H1 (cell line): ENCODE data around the gene COL12A1. TPM values are rescaled to one million over a fixed set of nuclear protein-coding genes. Genes with fewer than 3 reads are reported as not detected.

Experiments
- ASH2L ChIP-seq: fragments of 200-600, 300-600 bp; sonication (generic); IDR thresholded peaks from one replicate; pipeline ENCODE4 v1.7.1; 2017; ENCODE audit warnings: low read length
- BACH1 ChIP-seq: IDR thresholded peaks from 2 replicates; pipeline ENCODE4 v1.6.1; 2012; ENCODE audit warnings: low read length, improper control_type of control experiment
- BCL11A ChIP-seq, 2 experiments: IDR thresholded peaks; one replicate each; pipeline ENCODE4 v1.6.1; 2011; ENCODE audit warnings: low read depth in 2 of 2, low read length in 2 of 2, mild to moderate bottlenecking in 2 of 2
- BRCA1 ChIP-seq: IDR thresholded peaks from 2 replicates; pipeline ENCODE4 v1.6.1; 2012; ENCODE audit warnings: low read depth, low read length, improper control_type of control experiment
- CBX8 ChIP-seq: fragments of 300-800, 300-1000 bp; sonication (generic); IDR thresholded peaks from 2 replicates; pipeline ENCODE4 v1.7.1; 2016; ENCODE audit warnings: low read depth, low read length, borderline replicate concordance
- CTCF ChIP-seq, 3 experiments: IDR thresholded peaks; 1 replicate in 2 of 3; 2 replicates in 1 of 3; pipeline versions ENCODE4 v1.5.1 to v1.6.1; 2011; ENCODE audit warnings: low read length in 3 of 3, mild to moderate bottlenecking in 3 of 3, inconsistent platforms in 2 of 3, low read depth in 1 of 3, moderate library complexity in 1 of 3; ENCODE audit not compliant: insufficient read depth in 1 of 3; ENCODE audit errors: control extremely low read depth in 1 of 3
- EGR1 ChIP-seq: IDR thresholded peaks from 2 replicates; pipeline ENCODE4 v1.6.1; 2011; ENCODE audit warnings: low read depth, low read length, borderline replicate concordance
- EP300 ChIP-seq, 2 experiments: IDR thresholded peaks; 1 replicate in 1 of 2; 2 replicates in 1 of 2; pipeline ENCODE4 v1.6.1; 2011 to 2012; ENCODE audit warnings: low read depth in 2 of 2, low read length in 2 of 2, mild to moderate bottlenecking in 2 of 2, borderline replicate concordance in 1 of 2, inconsistent platforms in 1 of 2, moderate library complexity in 1 of 2
- EZH2 ChIP-seq: fragments of 200-600 bp; sonication (generic); IDR thresholded peaks from 2 replicates; pipeline ENCODE4 v1.7.1; 2012; ENCODE audit warnings: low read depth, mild to moderate bottlenecking, moderate library complexity, low read length, inconsistent platforms; ENCODE audit not compliant: severe bottlenecking
- GABPA ChIP-seq: IDR thresholded peaks from 2 replicates; pipeline ENCODE4 v1.6.1; 2011; ENCODE audit warnings: mild to moderate bottlenecking, low read length, moderate library complexity, borderline replicate concordance; ENCODE audit not compliant: insufficient read depth
- JUND ChIP-seq: IDR thresholded peaks from 2 replicates; pipeline ENCODE4 v1.6.1; 2011; ENCODE audit warnings: mild to moderate bottlenecking, improper control_type of control experiment, low read length
- KDM1A ChIP-seq: fragments of 200-600, 300-600 bp; sonication (generic); IDR thresholded peaks from 2 replicates; pipeline ENCODE4 v1.7.1; 2016; ENCODE audit warnings: mild to moderate bottlenecking, low read length, borderline replicate concordance
- KDM4A ChIP-seq: IDR thresholded peaks from one replicate; pipeline ENCODE4 v1.7.1; 2012; ENCODE audit warnings: low read depth, mild to moderate bottlenecking, moderate library complexity, low read length, inconsistent platforms; ENCODE audit not compliant: severe bottlenecking
- KDM5A ChIP-seq: fragments of 200-600 bp; IDR thresholded peaks from 2 replicates; pipeline ENCODE4 v1.7.1; 2012; ENCODE audit warnings: mild to moderate bottlenecking, low read length, inconsistent platforms, mixed read lengths
- MAX ChIP-seq: IDR thresholded peaks from 2 replicates; pipeline ENCODE4 v1.6.1; 2012; ENCODE audit warnings: inconsistent platforms
- NANOG ChIP-seq: IDR thresholded peaks from 2 replicates; pipeline ENCODE4 v1.6.1; 2011; ENCODE audit warnings: low read length, low read depth, mild to moderate bottlenecking, inconsistent platforms; ENCODE audit not compliant: insufficient read depth, poor library complexity, severe bottlenecking
- POLR2A ChIP-seq, 2 experiments: IDR thresholded peaks; 1 replicate in 1 of 2; 2 replicates in 1 of 2; pipeline ENCODE4 v1.6.1; 2011; ENCODE audit warnings: low read depth in 2 of 2, low read length in 2 of 2, mild to moderate bottlenecking in 2 of 2; ENCODE audit errors: control extremely low read depth in 1 of 2
- SIRT6 ChIP-seq: IDR thresholded peaks from one replicate; pipeline ENCODE4 v1.7.1; 2012; ENCODE audit warnings: low read length, inconsistent platforms
- SIX5 ChIP-seq: IDR thresholded peaks from 2 replicates; pipeline ENCODE4 v1.6.1; 2011; ENCODE audit warnings: mild to moderate bottlenecking, low read depth, low read length
- TBP ChIP-seq: IDR thresholded peaks from 2 replicates; pipeline ENCODE4 v1.6.1; 2011; ENCODE audit warnings: low read depth, low read length, improper control_type of control experiment
- TCF12 ChIP-seq: IDR thresholded peaks from 2 replicates; pipeline ENCODE4 v1.6.1; 2011; ENCODE audit warnings: low read depth, mild to moderate bottlenecking, low read length
- polyA plus RNA-seq, 7 experiments: library from polyadenylated mRNA; depleted of rRNA in 3 of 7; stranded (reverse) in 5 of 7; unstranded in 2 of 7; fragments of >200 nt in 5 of 7; fragments of 200-250 nt in 2 of 7; gene quantifications; 1 replicate in 5 of 7; 2 replicates in 1 of 7; 4 replicates in 1 of 7; pipeline versions ENCODE4 v1.2.1 to v1.2.3, GENCODE V29; 2011 to 2013; ENCODE audit warnings: missing spikeins in 2 of 7, mixed read lengths in 2 of 7
- total RNA-seq: library from RNA; stranded (reverse); fragmentation: NEBNext Ultra II Directional; extraction: Animal tissue kit (Norgen Biotek cat#: 25700); gene quantifications from 2 replicates; pipeline ENCODE4 v1.2.1, GENCODE V29; 2021

COL12A1 gene
- total and polyA plus RNA-seq, 2 of the 8 experiments (the other 6 are each of a cell fraction or from before 2014, with no cell fraction given) = 1.4 to 4.7 TPM

- peak; percentile 96 for TF ChIP-seq ASH2L
- TF ChIP-seq CBX8 = no peak
- peak; percentile 78 to 93 for TF ChIP-seq POLR2A (IDR thresholded peaks at IDR 0.05; ENCODE audit: control extremely low read depth in 1 of 2, low read depth in 2 of 2, low read length in 2 of 2)
- TF ChIP-seq JUND = 0 out of 2 replicates have a peak, but pooled peaks have one; percentile 46
- no peak for TF ChIP-seq SIX5
- TF ChIP-seq SIRT6 = no peak
- TF ChIP-seq CTCF (IDR thresholded peaks at IDR 0.05; ENCODE audit: control extremely low read depth in 1 of 3, insufficient read depth in 1 of 3, low read depth in 1 of 3, low read length in 3 of 3) = no peak
- peak; percentile 34 for TF ChIP-seq NANOG
- TF ChIP-seq MAX = no peak
- no peak for TF ChIP-seq BRCA1
- no peak; the same call in 1 of the 2 replicates for TF ChIP-seq KDM5A
- TF ChIP-seq EP300 (IDR thresholded peaks at IDR 0.05; ENCODE audit: borderline replicate concordance in 1 of 2, low read depth in 2 of 2, low read length in 2 of 2) = no peak
- no peak for TF ChIP-seq KDM1A
- TF ChIP-seq EGR1 = peak; percentile 91
- peak; percentile 40 for TF ChIP-seq KDM4A
- TF ChIP-seq BCL11A (IDR thresholded peaks at IDR 0.05; ENCODE audit: low read depth in 2 of 2, low read length in 2 of 2) = no peak
- TF ChIP-seq GABPA = peak; percentile 90
- peak; percentile 18; the same call in 1 of the 2 replicates for TF ChIP-seq BACH1
- TF ChIP-seq TCF12 = 0 out of 2 replicates have a peak, but pooled peaks have one; percentile 57
- TF ChIP-seq TBP = peak; percentile 94
- TF ChIP-seq EZH2 = no peak
Measured at GRCh38 chr6:75243333-75244062, 37.6 kb upstream of the COL12A1 start, which contains the start of gene COX7A2 (continued).
